RWPE2 (cell line): Measurements from ENCODE around the gene CDK14.
"Not testable (repeated sequence)": the region's sequence is repeated elsewhere in the genome, so short reads cannot be mapped to it uniquely, and the experiment has no call there.

ENCODE experiments used
- ATAC-seq: fragments of 200-7000 bp; cut with Tn5 transposase; 3 replicates; pipeline ENCODE4 v1.9.1; 2021; ENCODE audit warnings: low read depth
- DNase-seq: peaks from one replicate; pipeline ENCODE4 v3.0.0-alpha.2; 2020; ENCODE audit warnings: low spot score
- H3K27ac ChIP-seq: fragments of 450-650 bp; 2 replicates; pipeline ENCODE4 v1.5.1; 2017; ENCODE audit warnings: mild to moderate bottlenecking; ENCODE audit not compliant: poor library complexity, severe bottlenecking
- H3K27me3 ChIP-seq: fragments of 250-450 bp; sonication (Bioruptor Pico); 2 replicates; pipeline ENCODE4 v1.5.1; 2021; ENCODE audit warnings: mild to moderate bottlenecking, moderate library complexity; ENCODE audit not compliant: insufficient read depth, poor library complexity, severe bottlenecking
- H3K36me3 ChIP-seq: fragments of 250-450 bp; sonication (Bioruptor Pico); 2 replicates; pipeline ENCODE4 v1.5.1; 2020; ENCODE audit warnings: low read depth, mild to moderate bottlenecking, moderate library complexity
- H3K4me1 ChIP-seq: fragments of 250-450 bp; sonication (Bioruptor Pico); 2 replicates; pipeline ENCODE4 v1.5.1; 2021; ENCODE audit warnings: mild to moderate bottlenecking, moderate library complexity; ENCODE audit not compliant: insufficient read depth, poor library complexity, severe bottlenecking
- H3K4me3 ChIP-seq: fragments of 250-450 bp; sonication (Bioruptor Pico); 2 replicates; pipeline ENCODE4 v1.5.1; 2021; ENCODE audit warnings: mild to moderate bottlenecking, moderate library complexity; ENCODE audit not compliant: severe bottlenecking
- H3K9me3 ChIP-seq: fragments of 250-450 bp; sonication (Bioruptor Pico); 2 replicates; pipeline ENCODE4 v1.5.1; 2021; ENCODE audit warnings: mild to moderate bottlenecking, moderate library complexity; ENCODE audit not compliant: severe bottlenecking
- CTCF ChIP-seq: fragments of 450-650 bp; IDR thresholded peaks from one replicate; pipeline ENCODE4 v1.5.1; 2017; ENCODE audit warnings: mild to moderate bottlenecking, moderate library complexity; ENCODE audit not compliant: poor library complexity, severe bottlenecking

The CDK14 gene

GRCh38 chr7:90723866-90724265 is 127.7 kb downstream of the CDK14 start:
- DNase-seq: no peak
- no peak overlapping the region for H3K27ac ChIP-seq
- no peak for ATAC-seq
- H3K4me1 ChIP-seq: peaks cover 12% of the 10 kb centered on the region
- TF ChIP-seq CTCF: no peak
- no peak overlapping the region for H3K4me3 ChIP-seq
- H3K9me3 ChIP-seq: no peaks in the 10 kb centered on the region
- no peaks in the 10 kb centered on the region for H3K27me3 ChIP-seq
- H3K36me3 ChIP-seq: no peaks in the 10 kb centered on the region

DNA sequence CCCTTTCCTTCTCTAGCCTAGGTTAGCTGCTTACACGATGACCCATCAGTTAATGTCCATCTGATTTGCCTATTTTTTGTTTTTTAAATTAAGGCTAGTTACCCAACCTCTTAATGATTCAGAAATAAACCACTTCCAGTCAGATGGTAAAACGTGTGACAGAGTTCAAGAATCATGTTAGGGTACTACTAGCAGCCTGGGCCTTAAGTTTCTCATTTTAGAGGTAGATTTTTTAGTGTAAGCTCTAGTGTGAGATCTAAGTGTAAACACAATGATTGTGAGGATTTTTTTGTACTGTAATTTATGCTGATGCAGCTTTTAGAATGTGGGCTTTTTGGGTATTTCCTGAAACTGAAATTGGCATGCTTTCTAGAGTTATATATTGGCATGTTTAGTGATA is 130.0 kb downstream of the CDK14 start:
- Histone ChIP-seq H3K27me3 (no peaks in the 10 kb centered on the region), H3K4me1 (peaks cover 7% of the 10 kb centered on the region), H3K9me3 (peaks cover 5% of the 10 kb centered on the region), H3K27ac (peak overlapping the region; percentile 3), H3K36me3 (peaks cover 6% of the 10 kb centered on the region), H3K4me3 (no peak overlapping the region)
- TF ChIP-seq CTCF: no peak
- ATAC-seq: no peak
- DNase-seq: no peak

DNA sequence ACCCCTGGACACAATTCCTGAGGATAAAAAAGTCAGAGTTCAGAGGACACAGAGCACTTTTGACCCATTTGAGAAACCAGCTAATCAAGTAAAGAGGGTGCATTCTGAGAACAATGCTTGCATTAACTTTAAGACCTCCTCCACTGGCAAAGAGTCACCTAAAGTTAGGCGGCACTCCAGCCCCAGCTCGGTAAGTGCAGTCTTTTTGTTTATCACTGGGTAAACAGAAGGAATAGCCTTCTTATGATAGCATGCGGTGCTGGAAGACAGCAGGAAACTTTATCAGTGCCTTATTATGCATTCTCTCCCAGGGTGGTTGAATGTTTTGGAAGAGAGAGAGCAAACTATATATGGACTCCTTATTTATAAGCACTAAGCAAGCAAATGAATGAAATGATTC is 130.5 kb downstream of the CDK14 start:
- Histone ChIP-seq H3K27me3 (no peaks in the 10 kb centered on the region), H3K9me3 (peaks cover 5% of the 10 kb centered on the region), H3K36me3 (peaks cover 6% of the 10 kb centered on the region), H3K4me1 (peaks cover 2% of the 10 kb centered on the region), H3K27ac (peak overlapping the region; percentile 3), H3K4me3 (no peak overlapping the region)
- peak; percentile 19; the same call in 1 of the 3 replicates for ATAC-seq
- TF ChIP-seq CTCF: no peak
- no peak for DNase-seq

DNA sequence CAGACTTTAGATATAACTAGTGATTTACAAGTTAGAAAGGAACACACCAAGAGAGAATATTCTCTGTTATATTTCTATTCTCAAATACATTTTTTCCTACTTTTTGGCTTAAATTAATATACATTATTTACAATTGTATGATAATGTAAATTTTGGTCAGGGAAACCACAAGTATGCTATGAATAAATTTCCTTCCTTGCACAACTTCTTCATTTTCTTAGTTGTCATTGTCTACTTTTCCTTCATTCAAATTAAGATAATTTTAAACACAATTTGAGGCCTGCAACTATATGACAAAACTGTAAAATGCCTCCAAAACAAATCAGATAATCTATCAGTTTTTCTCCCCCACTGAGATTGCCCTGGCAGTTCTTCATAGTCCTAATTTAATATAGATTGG is 131.3 kb downstream of the CDK14 start:
- H3K9me3 ChIP-seq: peaks cover 5% of the 10 kb centered on the region
- no peak for ATAC-seq
- no peaks in the 10 kb centered on the region for H3K27me3 ChIP-seq
- H3K27ac ChIP-seq: peak overlapping the region; percentile 3
- H3K36me3 ChIP-seq: peaks cover 6% of the 10 kb centered on the region
- no peak for TF ChIP-seq CTCF
- no peak for DNase-seq
- H3K4me3 ChIP-seq: no peak overlapping the region
- no peaks in the 10 kb centered on the region for H3K4me1 ChIP-seq

DNA sequence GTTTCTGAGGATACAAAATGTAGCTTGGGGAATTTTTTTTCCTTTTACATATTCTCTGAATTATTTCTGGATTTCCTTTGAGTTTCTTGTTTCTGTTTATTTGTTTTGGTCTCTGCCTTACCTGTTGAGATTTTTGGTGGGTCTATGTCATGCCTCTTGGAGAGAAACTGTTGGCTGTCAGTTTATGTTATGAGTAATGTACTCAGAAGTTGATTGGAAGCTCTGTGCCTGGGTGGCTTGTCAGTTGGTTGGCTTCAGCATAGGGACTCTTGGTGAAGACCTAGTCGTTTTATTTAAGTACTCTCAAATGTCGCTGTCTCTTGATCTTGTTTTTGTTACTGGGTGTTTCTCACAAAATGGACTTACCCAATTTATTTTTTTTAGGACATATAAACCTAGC is 132.4 kb downstream of the CDK14 start:
- H3K36me3 ChIP-seq: peaks cover 6% of the 10 kb centered on the region

DNA sequence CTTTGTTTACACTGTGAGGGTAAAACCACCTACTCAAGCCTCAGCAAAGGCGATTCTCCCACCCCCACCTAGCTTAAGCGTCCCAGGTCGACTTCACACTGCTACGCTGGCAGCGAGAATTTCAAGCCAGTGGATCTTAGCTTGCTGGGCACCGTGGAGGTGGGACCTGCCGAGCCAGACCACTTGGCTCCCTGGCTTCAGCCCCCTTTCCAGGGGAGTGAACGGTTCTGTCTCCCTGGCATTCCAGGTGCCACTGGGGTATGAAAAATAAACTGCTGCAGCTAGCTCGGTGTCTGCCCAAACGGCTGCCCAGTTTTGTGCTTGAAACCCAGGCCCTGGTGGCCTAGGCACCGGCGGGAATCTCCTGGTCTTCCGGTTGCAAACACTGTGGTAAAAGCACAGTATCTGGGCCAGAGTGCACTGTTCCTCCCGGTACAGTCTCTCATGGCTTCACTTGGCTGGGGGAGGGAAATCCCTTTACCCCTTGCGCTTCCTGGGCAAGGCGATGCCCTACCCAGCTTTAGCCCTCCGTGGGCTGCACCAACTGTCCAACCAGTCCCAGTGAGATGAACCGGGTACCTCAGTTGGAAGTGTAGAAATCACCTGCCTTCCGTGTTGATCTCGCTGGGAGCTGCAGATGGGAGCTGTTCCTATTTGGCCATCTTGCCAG is 139.6 kb downstream of the CDK14 start:
- not testable (repeated sequence) for DNase-seq, H3K27ac ChIP-seq, ATAC-seq, H3K4me1 ChIP-seq, H3K9me3 ChIP-seq, H3K4me3 ChIP-seq, H3K36me3 ChIP-seq, H3K27me3 ChIP-seq

More for the DNA sequence above, 132.4 kb downstream of the CDK14 start:
- ATAC-seq: no peak
- Histone ChIP-seq H3K27ac (no peak overlapping the region), H3K4me1 (no peaks in the 10 kb centered on the region), H3K9me3 (peaks cover 5% of the 10 kb centered on the region), H3K4me3 (no peak overlapping the region), H3K27me3 (no peaks in the 10 kb centered on the region)
- DNase-seq: no peak
- no peak for TF ChIP-seq CTCF
